HG02870 (cell line): ENCODE data around the gene DVL1.

Experiments used
- ATAC-seq: cut with Tn5 transposase; IDR thresholded peaks from one replicate; pipeline ENCODE4 v1.9.1; 2021; ENCODE audit warnings: mild to moderate bottlenecking, moderate library complexity; ENCODE audit not compliant: unreplicated experiment

The DVL1 gene

GRCh38 chr1:1356796-1357401, 7.7 kb upstream of the DVL1 start:
- no peak for ATAC-seq

- no peak for ATAC-seq
These were observed 7.1 kb upstream of the DVL1 start for GRCh38 chr1:1356166-1356795.

- ATAC-seq = no peak
These were observed 6.2 kb upstream of the DVL1 start for GRCh38 chr1:1355416-1355815.

GRCh38 chr1:1354271-1355247, 5.3 kb upstream of the DVL1 start:
- ATAC-seq = no peak

- ATAC-seq = no peak
These were observed 4.4 kb upstream of the DVL1 start for GRCh38 chr1:1353389-1354151.

GRCh38 chr1:1352786-1353388, 3.7 kb upstream of the DVL1 start:
- no peak for ATAC-seq

GRCh38 chr1:1351511-1352427, 2.6 kb upstream of the DVL1 start:
- ATAC-seq = no peak

GRCh38 chr1:1348420-1349255, 580 bp downstream of the DVL1 start:
- peak; percentile 21 for ATAC-seq

- ATAC-seq = no peak
These were observed 1.4 kb downstream of the DVL1 start for GRCh38 chr1:1347663-1348419.

GRCh38 chr1:1347026-1347595, 2.1 kb downstream of the DVL1 start:
- no peak for ATAC-seq

GRCh38 chr1:1346501-1346890, 2.7 kb downstream of the DVL1 start:
- no peak for ATAC-seq

- no peak for ATAC-seq
These were observed 3.2 kb downstream of the DVL1 start for GRCh38 chr1:1345860-1346500.

GRCh38 chr1:1345384-1345783, 3.8 kb downstream of the DVL1 start:
- no peak for ATAC-seq

GRCh38 chr1:1344655-1345361, 4.4 kb downstream of the DVL1 start:
- ATAC-seq = no peak

- ATAC-seq = no peak
These were observed 5.3 kb downstream of the DVL1 start for GRCh38 chr1:1343811-1344421.

GRCh38 chr1:1342584-1343115, 6.6 kb downstream of the DVL1 start:
- ATAC-seq = no peak
